Measurements from ENCODE around the gene CKMT1A. TPM values are rescaled to one million over a fixed set of nuclear protein-coding genes. Genes with fewer than 3 reads are reported as not detected.
"Not testable (repeated sequence)": the region's sequence is repeated elsewhere in the genome, so short reads cannot be mapped to it uniquely, and the experiment has no call there.

Gene CKMT1A
- total RNA-seq, 1 experiment from 2014 or later: 1.2 TPM

DNA sequence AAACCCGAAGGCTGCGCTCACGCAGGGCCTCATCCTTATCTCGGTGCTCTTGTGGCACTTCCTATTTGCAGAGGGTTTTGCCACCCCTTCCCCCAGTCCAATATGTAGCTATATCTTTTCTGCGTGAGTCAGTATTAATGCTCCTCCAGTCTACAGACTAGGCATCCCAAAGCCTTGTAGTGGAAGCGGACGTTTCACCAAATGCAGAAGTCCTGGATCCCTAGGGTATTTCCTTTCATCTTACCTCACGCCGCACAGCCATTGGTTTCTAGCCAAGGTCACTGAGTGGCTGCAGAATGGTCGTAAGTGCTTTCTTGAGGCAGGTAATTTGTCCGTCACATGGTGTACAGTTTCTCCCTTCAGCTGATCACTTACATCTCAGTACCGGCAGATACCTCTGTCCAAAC lies 53.2 kb downstream of the CKMT1A start:
- DNase-seq (ENCODE audit: extremely low read depth, low read depth): not testable (repeated sequence)

DNA sequence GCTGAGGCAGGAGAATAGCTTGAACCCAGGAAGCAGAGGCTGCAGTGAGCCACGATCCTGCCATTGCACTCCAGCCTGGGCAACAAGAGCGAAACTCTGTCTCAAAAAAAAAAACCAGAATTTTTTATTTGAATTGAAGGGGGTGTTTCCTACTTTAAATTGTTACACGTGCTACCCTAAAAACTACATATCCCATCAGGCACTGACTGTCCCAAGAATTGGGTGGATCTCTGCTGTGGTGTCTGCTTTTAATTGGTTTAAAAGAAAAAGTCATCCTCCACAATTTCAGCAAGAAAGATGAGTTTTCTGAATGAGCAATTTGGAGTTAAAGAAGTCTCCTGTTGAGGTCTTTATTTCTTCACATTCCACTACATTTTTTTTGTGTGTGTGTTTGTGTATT lies 54.7 kb downstream of the CKMT1A start:
- no peak for DNase-seq (ENCODE audit: extremely low read depth, low read depth)

Small RNA genes within 50 kb of the gene (small RNA-seq; reads per million reads assigned to genes)
- gene PDIA3P2 (0 reads per million in 2 experiments), gene RNU6-353P (0 reads per million in 2 experiments), gene RNU6-354P (0 reads per million in 2 experiments)

Other genes with a start within 250 kb of the CKMT1A start
- gene TP53BP1, start 200.7 kb upstream of the CKMT1A start, total RNA-seq (2014; rRNA removed; shearing (Covaris generic)): 22.1 and 23.3 TPM in 2 replicates
- 7.7 and 7.8 TPM in 2 replicates for gene MAP1A, start 176.3 kb upstream of the CKMT1A start, total RNA-seq (2014; rRNA removed; shearing (Covaris generic))
- 10.7 and 12.7 TPM in 2 replicates for gene PPIP5K1, start 103.7 kb upstream of the CKMT1A start, total RNA-seq (2014; rRNA removed; shearing (Covaris generic))
- 1.5 and 2.4 TPM in 2 replicates for gene CKMT1B, start 99.8 kb upstream of the CKMT1A start, total RNA-seq (2014; rRNA removed; shearing (Covaris generic))
- 0.17 and 0.22 TPM in 2 replicates for gene STRC, start 75.1 kb upstream of the CKMT1A start, total RNA-seq (2014; rRNA removed; shearing (Covaris generic))
- 1.5 TPM in 2 replicates for gene CATSPER2, start 45.0 kb upstream of the CKMT1A start, total RNA-seq (2014; rRNA removed; shearing (Covaris generic))
- gene PDIA3, start 52.6 kb downstream of the CKMT1A start, total RNA-seq (2014; rRNA removed; shearing (Covaris generic)): 290 and 370 TPM in 2 replicates
- gene ELL3, start 83.1 kb downstream of the CKMT1A start, total RNA-seq (2014; rRNA removed; shearing (Covaris generic)): 3.9 and 4.0 TPM in 2 replicates
- 304 and 355 TPM in 2 replicates for gene SERF2, start 98.5 kb downstream of the CKMT1A start, total RNA-seq (2014; rRNA removed; shearing (Covaris generic))
- 0.12 TPM in 1 of 2 replicates, not detected in the other for gene SERINC4, start 106.4 kb downstream of the CKMT1A start, total RNA-seq (2014; rRNA removed; shearing (Covaris generic))
- gene HYPK, start 106.7 kb downstream of the CKMT1A start, total RNA-seq (2014; rRNA removed; shearing (Covaris generic)): 10.5 and 15.4 TPM in 2 replicates
- gene MFAP1, start 130.8 kb downstream of the CKMT1A start, total RNA-seq (2014; rRNA removed; shearing (Covaris generic)): 25.8 and 28.6 TPM in 2 replicates
- 18.9 and 20.8 TPM in 2 replicates for gene WDR76, start 133.1 kb downstream of the CKMT1A start, total RNA-seq (2014; rRNA removed; shearing (Covaris generic))

Measured in NCI-H460 (cell line).